ENCODE data around the gene CCR2. TPM values are rescaled to one million over a fixed set of nuclear protein-coding genes. Genes with fewer than 3 reads are reported as not detected.
"Not testable (repeated sequence)": the region's sequence is repeated elsewhere in the genome, so short reads cannot be mapped to it uniquely, and the experiment has no call there.

The CCR2 gene
- total RNA-seq, 8 experiments from 2014 or later: 0.14 to 0.43 (median 0.23) TPM; not detected in 4

- in situ Hi-C loops (cut with MboI; ENCODE audit: low pct_unique_long_range_greater_than_20kb in 2 of 9, low sequenced_read_pairs in 9 of 9, unreplicated experiment in 9 of 9): loop anchor here in 2 of 9 experiments (25.0 kb wide), 2 partner anchors 313 to 463 kb away; partner anchors contain the start of gene CXCR6 (in 1 of the 2)
- H3K27ac ChIP-seq: no peak overlapping the region
- H3K4me1 ChIP-seq (replicated peaks in 1 of 2): peaks cover 0 to 10% of the 10 kb centered on the region in 2 donors
- no peak overlapping the region for H3K4me3 ChIP-seq
- 0 to 55% (median 45%) methylated on average over 1 to 8 of the region's 8 CpGs; no CpG with 5 or more reads in 1 of the 10 experiments for WGBS, 10 experiments
- peak in 7 of 8 experiments; percentile 53 to 98 (median 90) for ATAC-seq (replicated peaks in 6 of 8)
Measured at GRCh38 chr3:46400000-46400734, 46.3 kb downstream of the CCR2 start.

GRCh38 chr3:46400846-46401245 is 46.9 kb downstream of the CCR2 start:
- in situ Hi-C loops (cut with MboI; ENCODE audit: low pct_unique_long_range_greater_than_20kb in 2 of 9, low sequenced_read_pairs in 9 of 9, unreplicated experiment in 9 of 9): no loop called here
- WGBS, 10 experiments: 52 to 84% (median 70%) methylated on average over 2 to 5 of the region's 5 CpGs; no CpG with 5 or more reads in 1 of the 10 experiments
- H3K27ac ChIP-seq: no peak overlapping the region
- peaks cover 0 to 10% of the 10 kb centered on the region in 2 donors for H3K4me1 ChIP-seq (replicated peaks in 1 of 2)
- no peak overlapping the region for H3K4me3 ChIP-seq
- ATAC-seq (replicated peaks in 6 of 8): no peak

DNA sequence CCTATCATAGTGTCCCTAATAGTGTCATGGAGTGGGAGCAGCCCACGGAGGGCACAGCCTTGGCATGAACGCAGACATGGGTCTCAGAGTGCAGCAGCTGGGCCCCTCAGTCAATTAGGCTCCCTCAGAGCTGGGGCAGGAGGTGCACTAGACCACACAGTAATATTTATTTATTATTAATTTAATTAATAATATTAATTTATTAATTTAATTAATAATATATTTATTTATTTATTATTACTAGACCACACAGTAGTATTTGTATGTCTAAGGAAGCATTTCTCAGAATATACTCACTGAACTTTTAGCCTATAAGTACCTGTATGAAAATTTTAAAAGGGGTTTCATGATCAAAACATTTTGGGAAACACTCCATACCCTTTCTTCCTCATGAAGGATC is 47.7 kb downstream of the CCR2 start:
- H3K27ac ChIP-seq: no peak overlapping the region
- peaks cover 0 to 10% of the 10 kb centered on the region in 2 donors for H3K4me1 ChIP-seq (replicated peaks in 1 of 2)
- no peak for ATAC-seq (replicated peaks in 6 of 8)
- WGBS, 10 experiments: 83 to 100% (median 100%) methylated on average over 2 of the region's 2 CpGs; no CpG with 5 or more reads in 7 of the 10 experiments
- in situ Hi-C loops (cut with MboI; ENCODE audit: low pct_unique_long_range_greater_than_20kb in 2 of 9, low sequenced_read_pairs in 9 of 9, unreplicated experiment in 9 of 9): no loop called here
- H3K4me3 ChIP-seq: no peak overlapping the region

DNA sequence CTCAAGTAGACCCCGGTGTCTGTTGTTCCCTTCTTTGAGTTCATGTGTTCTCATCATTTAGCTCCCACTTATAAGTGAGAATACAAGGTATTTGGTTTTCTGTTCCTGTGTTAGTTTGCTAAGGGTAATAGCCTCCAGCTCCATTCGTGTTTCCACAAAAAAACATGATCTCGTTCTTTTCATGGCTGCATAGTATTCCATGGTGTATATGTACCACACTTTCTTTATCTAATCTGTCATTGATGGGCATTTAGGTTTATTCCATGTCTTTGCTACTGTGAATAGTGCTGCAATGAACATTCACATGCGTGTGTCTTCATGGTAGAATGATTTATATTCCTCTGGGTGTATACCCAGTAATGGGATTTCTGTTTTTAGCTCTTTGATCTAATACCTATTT is 49.0 kb downstream of the CCR2 start:
- in situ Hi-C loops (cut with MboI; ENCODE audit: low pct_unique_long_range_greater_than_20kb in 2 of 9, low sequenced_read_pairs in 9 of 9, unreplicated experiment in 9 of 9); ATAC-seq (replicated peaks in 6 of 8); H3K4me3 ChIP-seq; H3K27ac ChIP-seq: not testable (repeated sequence)
- WGBS, 10 experiments: 25 to 97% (median 86%) methylated on average over 2 to 4 of the region's 4 CpGs; no CpG with 5 or more reads in 1 of the 10 experiments
- peaks cover 0 to 10% of the 10 kb centered on the region in 2 donors for H3K4me1 ChIP-seq (replicated peaks in 1 of 2)

GRCh38 chr3:46405301-46406019 is 51.5 kb downstream of the CCR2 start:
- H3K4me1 ChIP-seq (replicated peaks in 1 of 2): peaks cover 0 to 3% of the 10 kb centered on the region in 2 donors
- no peak overlapping the region for H3K27ac ChIP-seq
- 29 to 100% (median 87%) methylated on average over 1 to 10 of the region's 11 CpGs for WGBS, 10 experiments
- H3K4me3 ChIP-seq: no peak overlapping the region
- in situ Hi-C loops (cut with MboI; ENCODE audit: low pct_unique_long_range_greater_than_20kb in 2 of 9, low sequenced_read_pairs in 9 of 9, unreplicated experiment in 9 of 9): no loop called here
- ATAC-seq (replicated peaks in 6 of 8): peak in 1 of 8 experiments; percentile 26

- Histone ChIP-seq H3K27ac (no peak overlapping the region), H3K4me3 (no peak overlapping the region), H3K4me1 (replicated peaks in 1 of 2) (no peaks in the 10 kb centered on the region)
- ATAC-seq (replicated peaks in 6 of 8): peak in 1 of 8 experiments; percentile 41
- 80 to 89% methylated on average over 1 to 2 of the region's 4 CpGs; no CpG with 5 or more reads in 8 of the 10 experiments for WGBS, 10 experiments
- in situ Hi-C loops (cut with MboI; ENCODE audit: low pct_unique_long_range_greater_than_20kb in 2 of 9, low sequenced_read_pairs in 9 of 9, unreplicated experiment in 9 of 9): no loop called here
Measured at GRCh38 chr3:46406443-46406787, 52.5 kb downstream of the CCR2 start.

DNA sequence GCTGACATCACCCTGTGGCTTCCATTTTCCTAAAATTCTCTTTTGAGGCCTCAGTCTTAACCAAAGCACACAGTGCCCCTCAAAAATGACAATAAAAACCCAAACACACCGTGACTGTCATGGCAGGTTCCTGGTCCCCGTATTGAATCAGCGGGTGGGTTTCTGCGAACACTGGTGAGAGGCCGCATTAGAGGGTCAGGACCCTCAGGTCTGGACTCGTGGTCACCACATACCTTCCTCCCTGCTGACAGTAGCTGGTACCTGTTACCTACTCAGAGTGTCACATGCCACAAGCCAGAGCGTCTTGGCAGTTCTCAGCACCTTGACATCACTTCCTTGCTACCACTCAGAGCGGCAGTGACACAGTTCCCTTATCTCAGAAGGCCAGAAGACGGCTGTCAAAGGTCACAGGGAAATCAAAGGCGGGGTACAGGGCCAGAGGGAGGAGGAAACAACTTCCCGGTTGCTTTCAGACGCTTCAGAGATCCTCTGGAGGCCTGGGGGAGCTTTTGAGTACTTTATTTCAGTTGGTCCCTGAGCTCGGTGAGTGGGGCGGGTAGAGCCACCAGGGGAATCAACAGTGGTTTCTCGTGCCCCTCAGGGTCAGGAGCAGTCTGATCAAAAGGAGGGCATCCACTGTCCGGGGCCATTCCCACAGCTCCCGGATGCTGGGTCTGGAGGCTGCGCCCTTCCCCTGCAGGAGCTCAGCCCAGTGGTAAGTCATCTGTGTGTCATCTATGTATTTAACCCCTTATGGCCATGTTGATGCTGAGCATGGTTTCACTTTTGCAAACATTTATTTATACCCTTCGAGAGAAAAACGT is 53.1 kb downstream of the CCR2 start, which contains the start of the genes CCR5AS and CCRL2:
TSS of gene CCR5AS (minus strand) at position 279 of the 824 bp plus-strand sequence.
TSS of gene CCRL2 (plus strand) at position 472 of the 824 bp plus-strand sequence. CDS start 821 bp downstream, outside the sequence.
- Histone ChIP-seq H3K4me3 (no peak within 1 kb of the TSS), H3K27ac (no peak within 1 kb of the TSS), H3K4me1 (replicated peaks in 1 of 2) (no peaks in the 10 kb centered on the region)
- peak in 3 of 8 experiments; percentile 39 to 91 (median 89) for ATAC-seq (replicated peaks in 6 of 8)
- in situ Hi-C loops (cut with MboI; ENCODE audit: low pct_unique_long_range_greater_than_20kb in 2 of 9, low sequenced_read_pairs in 9 of 9, unreplicated experiment in 9 of 9): no loop called here
- WGBS, 10 experiments: 47 to 100% (median 67%) methylated on average over 1 to 8 of the region's 20 CpGs

DNA sequence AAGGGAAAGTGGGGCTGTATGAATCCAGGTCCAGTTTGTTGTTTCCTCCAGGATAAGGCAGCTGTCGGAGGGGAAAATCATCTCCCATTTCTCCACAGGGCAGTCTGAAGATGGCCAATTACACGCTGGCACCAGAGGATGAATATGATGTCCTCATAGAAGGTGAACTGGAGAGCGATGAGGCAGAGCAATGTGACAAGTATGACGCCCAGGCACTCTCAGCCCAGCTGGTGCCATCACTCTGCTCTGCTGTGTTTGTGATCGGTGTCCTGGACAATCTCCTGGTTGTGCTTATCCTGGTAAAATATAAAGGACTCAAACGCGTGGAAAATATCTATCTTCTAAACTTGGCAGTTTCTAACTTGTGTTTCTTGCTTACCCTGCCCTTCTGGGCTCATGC is 54.1 kb downstream of the CCR2 start:
- no peak overlapping the region for H3K4me3 ChIP-seq
- in situ Hi-C loops (cut with MboI; ENCODE audit: low pct_unique_long_range_greater_than_20kb in 2 of 9, low sequenced_read_pairs in 9 of 9, unreplicated experiment in 9 of 9): no loop called here
- H3K4me1 ChIP-seq (replicated peaks in 1 of 2): no peaks in the 10 kb centered on the region
- peak in 2 of 8 experiments; percentile 23 to 42 for ATAC-seq (replicated peaks in 6 of 8)
- WGBS, 10 experiments: 7 to 100% (median 84%) methylated on average over 1 to 7 of the region's 7 CpGs; no CpG with 5 or more reads in 2 of the 10 experiments
- H3K27ac ChIP-seq: no peak overlapping the region

DNA sequence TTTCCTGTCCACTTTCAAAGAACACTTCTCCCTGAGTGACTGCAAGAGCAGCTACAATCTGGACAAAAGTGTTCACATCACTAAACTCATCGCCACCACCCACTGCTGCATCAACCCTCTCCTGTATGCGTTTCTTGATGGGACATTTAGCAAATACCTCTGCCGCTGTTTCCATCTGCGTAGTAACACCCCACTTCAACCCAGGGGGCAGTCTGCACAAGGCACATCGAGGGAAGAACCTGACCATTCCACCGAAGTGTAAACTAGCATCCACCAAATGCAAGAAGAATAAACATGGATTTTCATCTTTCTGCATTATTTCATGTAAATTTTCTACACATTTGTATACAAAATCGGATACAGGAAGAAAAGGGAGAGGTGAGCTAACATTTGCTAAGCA is 54.9 kb downstream of the CCR2 start:
- no peak for ATAC-seq (replicated peaks in 6 of 8)
- Histone ChIP-seq H3K4me1 (replicated peaks in 1 of 2) (no peaks in the 10 kb centered on the region), H3K27ac (no peak overlapping the region), H3K4me3 (no peak overlapping the region)
- WGBS, 10 experiments: 50 to 100% (median 79%) methylated on average over 1 to 7 of the region's 7 CpGs; no CpG with 5 or more reads in 2 of the 10 experiments
- in situ Hi-C loops (cut with MboI; ENCODE audit: low pct_unique_long_range_greater_than_20kb in 2 of 9, low sequenced_read_pairs in 9 of 9, unreplicated experiment in 9 of 9): no loop called here

GRCh38 chr3:46409739-46410489 is 56.0 kb downstream of the CCR2 start:
- no peak overlapping the region for H3K4me3 ChIP-seq
- H3K27ac ChIP-seq: no peak overlapping the region
- no peaks in the 10 kb centered on the region for H3K4me1 ChIP-seq (replicated peaks in 1 of 2)
- in situ Hi-C loops (cut with MboI; ENCODE audit: low pct_unique_long_range_greater_than_20kb in 2 of 9, low sequenced_read_pairs in 9 of 9, unreplicated experiment in 9 of 9): no loop called here
- no peak for ATAC-seq (replicated peaks in 6 of 8)
- 40 to 100% (median 89%) methylated on average over 1 to 9 of the region's 9 CpGs; no CpG with 5 or more reads in 1 of the 10 experiments for WGBS, 10 experiments

All from motor neuron (in vitro differentiated cells).